ENCODE data around the gene PBLD. TPM values are rescaled to one million over a fixed set of nuclear protein-coding genes. Genes with fewer than 3 reads are reported as not detected.

PBLD gene
- total RNA-seq, 1 experiment from 2014 or later = 3.5 TPM

DNA sequence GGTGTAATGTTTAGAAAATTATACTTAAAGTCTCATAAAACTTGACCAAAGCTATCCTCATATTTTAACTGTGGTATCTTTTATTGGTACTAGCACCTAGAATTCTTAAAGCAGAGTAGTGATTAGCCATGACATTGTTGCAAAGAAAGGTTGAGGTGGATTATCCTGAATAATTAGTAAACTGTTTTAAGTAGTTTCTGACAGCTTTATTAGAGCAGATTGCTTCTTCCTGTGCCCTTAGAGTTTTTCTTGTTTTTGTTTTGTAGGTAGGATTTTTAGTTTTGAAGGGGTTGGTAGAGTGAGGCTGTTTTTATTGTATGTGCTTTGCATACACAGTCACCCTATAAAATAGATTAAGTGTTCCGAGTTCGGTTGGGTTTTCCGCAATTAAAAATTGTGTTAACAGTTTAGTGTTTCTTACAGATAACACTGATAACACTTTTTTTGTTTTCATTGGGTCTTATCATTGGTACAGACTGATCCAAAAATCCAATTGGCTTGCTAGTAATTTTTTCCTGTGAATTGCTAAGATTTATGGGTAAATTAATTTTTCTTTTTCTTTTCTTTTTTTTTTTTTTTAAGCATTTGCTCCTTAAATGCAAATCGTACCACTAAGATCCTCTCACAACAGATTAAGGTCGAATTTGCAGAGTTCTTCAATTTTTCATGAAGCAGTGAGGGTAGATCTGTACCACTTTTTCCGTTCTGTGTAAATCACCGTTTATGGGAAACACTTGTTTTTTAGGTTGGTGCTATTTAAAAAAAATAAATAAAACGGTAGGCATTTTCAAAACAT lies 2.1 kb upstream of the PBLD start:
- H3K9ac ChIP-seq (ENCODE audit: extremely low read depth, insufficient read length, low read length) = peak overlapping the region; percentile 29
- Mint-ChIP-seq H3K27me3 (ENCODE audit: low read depth) (peaks cover 2% of the 10 kb centered on the region), H3K9me3 (peaks cover 0 to 7% of the 10 kb centered on the region in 2 experiments; a peak in 2 of 5 replicates), H3K27ac (peak overlapping the region in 1 of 3 experiments; percentile 93; a peak in 2 of 7 replicates), H3K36me3 (ENCODE audit: insufficient read depth in 1 of 3, low read depth in 3 of 3) (peaks cover 39 to 65% (median 60%) of the 10 kb centered on the region in 3 experiments), H3K4me1 (peaks cover 35 to 44% of the 10 kb centered on the region in 2 experiments), H3K4me3 (peak overlapping the region; percentile 100)
- no peak for DNase-seq
- peaks cover 5% of the 10 kb centered on the region for H3K79me1 ChIP-seq (ENCODE audit: insufficient read depth, low read depth, low read length, poor library complexity, severe bottlenecking)
- no CpG with 5 or more reads among the region's 8 CpGs for WGBS (ENCODE audit: extremely low coverage, insufficient read length, low lambda C conversion rate)
- no peak overlapping the region for H4K5ac ChIP-seq (ENCODE audit: insufficient read length, low read depth, low read length)
- no peak overlapping the region for H2BK20ac ChIP-seq (ENCODE audit: low read depth, low read length, poor library complexity, severe bottlenecking)
- peak overlapping the region; percentile 66 for H3K4me2 ChIP-seq (ENCODE audit: insufficient read depth, insufficient read length, low read length)
- H3K4ac ChIP-seq (ENCODE audit: low read depth, low read length) = no peak overlapping the region
- no peak overlapping the region for H3K27ac ChIP-seq (ENCODE audit: insufficient read length, low read depth, low read length)
- H2AK5ac ChIP-seq (ENCODE audit: insufficient read length, low read length) = no peak overlapping the region
- no peak overlapping the region for H3K14ac ChIP-seq (ENCODE audit: insufficient read depth, low read length)
- no peak overlapping the region for H3K56ac ChIP-seq (ENCODE audit: insufficient read length, low read depth, low read length)
- H4K8ac ChIP-seq (replicated peaks; ENCODE audit: insufficient read length, low read depth, low read length) = no peak overlapping the region
- H2BK120ac ChIP-seq (ENCODE audit: low read depth, low read length, poor library complexity, severe bottlenecking) = no peak overlapping the region
- H3K79me2 ChIP-seq (ENCODE audit: insufficient read depth, low read length) = peaks cover 48% of the 10 kb centered on the region
- no peak overlapping the region for H3K23ac ChIP-seq (ENCODE audit: insufficient read length, low read depth, low read length)
- H2BK15ac ChIP-seq (ENCODE audit: low read depth, low read length) = no peak overlapping the region
- H3K18ac ChIP-seq (ENCODE audit: insufficient read length, low read depth, low read length) = no peak overlapping the region
- H3K9me3 ChIP-seq (ENCODE audit: control insufficient read depth, low read depth, low read length) = no peaks in the 10 kb centered on the region
- H3K27me3 ChIP-seq (ENCODE audit: insufficient read depth, low read length) = no peaks in the 10 kb centered on the region
- H4K91ac ChIP-seq (ENCODE audit: insufficient read length, low read depth, low read length) = no peak overlapping the region
- no peak overlapping the region for H2AFZ ChIP-seq (ENCODE audit: low read length)
- H3K23me2 ChIP-seq (ENCODE audit: insufficient read length, low read depth, low read length, poor library complexity, severe bottlenecking) = peaks cover 10% of the 10 kb centered on the region
- H2BK5ac ChIP-seq (ENCODE audit: insufficient read length, low read length) = no peak overlapping the region
- H3K4me1 ChIP-seq (ENCODE audit: insufficient read depth, low read length) = 0 out of 2 replicates have a peak, but pooled peaks cover 3% of the 10 kb centered on the region
- H3T11ph ChIP-seq (ENCODE audit: low read length) = no peak overlapping the region
- no peaks in the 10 kb centered on the region for H4K20me1 ChIP-seq (ENCODE audit: control insufficient read depth, insufficient read depth, insufficient read length)
- no peak overlapping the region for H2BK12ac ChIP-seq (ENCODE audit: insufficient read length, low read depth, low read length)
- TF ChIP-seq, protein P1, sequence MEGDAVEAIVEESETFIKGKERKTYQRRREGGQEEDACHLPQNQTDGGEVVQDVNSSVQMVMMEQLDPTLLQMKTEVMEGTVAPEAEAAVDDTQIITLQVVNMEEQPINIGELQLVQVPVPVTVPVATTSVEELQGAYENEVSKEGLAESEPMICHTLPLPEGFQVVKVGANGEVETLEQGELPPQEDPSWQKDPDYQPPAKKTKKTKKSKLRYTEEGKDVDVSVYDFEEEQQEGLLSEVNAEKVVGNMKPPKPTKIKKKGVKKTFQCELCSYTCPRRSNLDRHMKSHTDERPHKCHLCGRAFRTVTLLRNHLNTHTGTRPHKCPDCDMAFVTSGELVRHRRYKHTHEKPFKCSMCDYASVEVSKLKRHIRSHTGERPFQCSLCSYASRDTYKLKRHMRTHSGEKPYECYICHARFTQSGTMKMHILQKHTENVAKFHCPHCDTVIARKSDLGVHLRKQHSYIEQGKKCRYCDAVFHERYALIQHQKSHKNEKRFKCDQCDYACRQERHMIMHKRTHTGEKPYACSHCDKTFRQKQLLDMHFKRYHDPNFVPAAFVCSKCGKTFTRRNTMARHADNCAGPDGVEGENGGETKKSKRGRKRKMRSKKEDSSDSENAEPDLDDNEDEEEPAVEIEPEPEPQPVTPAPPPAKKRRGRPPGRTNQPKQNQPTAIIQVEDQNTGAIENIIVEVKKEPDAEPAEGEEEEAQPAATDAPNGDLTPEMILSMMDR (conservative IDR thresholded peaks at IDR 0.05) = no peak
